ENCODE data around the gene TMEM92. TPM values are rescaled to one million over a fixed set of nuclear protein-coding genes. Genes with fewer than 3 reads are reported as not detected.

Gene TMEM92
- total RNA-seq, 4 donors from 2014 or later = 0.12 to 0.76 TPM; not detected in 2

DNA sequence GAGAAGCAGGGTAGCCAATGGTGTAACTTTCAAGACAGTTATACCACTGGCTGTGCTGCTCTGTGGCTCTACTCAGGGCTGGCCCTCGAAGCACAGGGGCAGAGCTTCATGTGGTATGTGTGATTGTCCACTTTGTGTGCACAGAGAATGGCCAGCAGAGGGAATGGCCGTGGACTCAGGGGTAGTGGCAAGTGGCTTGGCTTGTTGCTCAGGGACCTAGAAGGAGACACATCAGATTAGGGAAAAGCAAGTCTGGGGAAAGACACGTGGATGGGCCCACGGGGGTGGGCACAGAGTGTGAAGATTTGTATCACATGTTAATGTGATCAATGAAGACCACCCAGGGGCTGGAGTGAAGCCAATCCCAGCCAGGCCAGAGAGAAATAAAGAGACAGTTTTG, 51.6 kb downstream of the TMEM92 start:
- H3K4me3 ChIP-seq = no peak overlapping the region
- 44 to 46% methylated on average over 3 to 4 of the region's 4 CpGs for WGBS, 2 donors
- no peaks in the 10 kb centered on the region for H3K27me3 ChIP-seq
- no peak overlapping the region for H3K27ac ChIP-seq
- TF ChIP-seq POLR2A (IDR thresholded peaks at IDR 0.05) (no peak), CTCF (IDR thresholded peaks at IDR 0.05) (no peak)
- no peak for DNase-seq
- intact Hi-C loops (cut with DNase I) = no loop called here
- no peaks in the 10 kb centered on the region for H3K9me3 ChIP-seq
- no peaks in the 10 kb centered on the region for H3K36me3 ChIP-seq
- peaks cover 0 to 4% (median 0%) of the 10 kb centered on the region in 3 donors for H3K4me1 ChIP-seq

- no peak for TF ChIP-seq CTCF (IDR thresholded peaks at IDR 0.05)
- no peak for TF ChIP-seq POLR2A (IDR thresholded peaks at IDR 0.05)
- intact Hi-C loops (cut with DNase I) = no loop called here
- Histone ChIP-seq H3K27me3 (no peaks in the 10 kb centered on the region), H3K9me3 (no peaks in the 10 kb centered on the region), H3K4me1 (peaks cover 0 to 4% (median 0%) of the 10 kb centered on the region in 3 donors), H3K4me3 (no peak overlapping the region), H3K36me3 (no peaks in the 10 kb centered on the region), H3K27ac (no peak overlapping the region)
- WGBS, 2 donors = 71 to 78% methylated on average over 7 to 9 of the region's 9 CpGs
- DNase-seq = no peak
Observed at GRCh38 chr17:50326831-50327364, 52.6 kb downstream of the TMEM92 start.

GRCh38 chr17:50328363-50329325, 54.4 kb downstream of the TMEM92 start:
- Histone ChIP-seq H3K9me3 (no peaks in the 10 kb centered on the region), H3K4me1 (peaks cover 0 to 4% (median 0%) of the 10 kb centered on the region in 3 donors), H3K36me3 (no peaks in the 10 kb centered on the region), H3K27ac (no peak overlapping the region), H3K4me3 (no peak overlapping the region), H3K27me3 (no peaks in the 10 kb centered on the region)
- WGBS, 2 donors = 72 to 76% methylated on average over 17 to 21 of the region's 21 CpGs
- TF ChIP-seq POLR2A (IDR thresholded peaks at IDR 0.05) (no peak), CTCF (IDR thresholded peaks at IDR 0.05) (no peak)
- intact Hi-C loops (cut with DNase I) = no loop called here
- no peak for DNase-seq

GRCh38 chr17:50329716-50330115, 55.5 kb downstream of the TMEM92 start:
- Histone ChIP-seq H3K4me1 (peaks cover 0 to 4% (median 0%) of the 10 kb centered on the region in 3 donors), H3K4me3 (no peak overlapping the region)

More at GRCh38 chr17:50329716-50330115, 55.5 kb downstream of the TMEM92 start:
- 76 to 83% methylated on average over 1 to 3 of the region's 3 CpGs for WGBS, 2 donors
- Histone ChIP-seq H3K27ac (no peak overlapping the region), H3K9me3 (no peaks in the 10 kb centered on the region), H3K27me3 (no peaks in the 10 kb centered on the region), H3K36me3 (no peaks in the 10 kb centered on the region)
- intact Hi-C loops (cut with DNase I) = no loop called here
- no peak for DNase-seq
- TF ChIP-seq CTCF (IDR thresholded peaks at IDR 0.05) = no peak
- no peak for TF ChIP-seq POLR2A (IDR thresholded peaks at IDR 0.05)

Data from esophagus squamous epithelium (tissue), 5 donors.